ENCODE measurements around the gene PPP2R2D.

DNA sequence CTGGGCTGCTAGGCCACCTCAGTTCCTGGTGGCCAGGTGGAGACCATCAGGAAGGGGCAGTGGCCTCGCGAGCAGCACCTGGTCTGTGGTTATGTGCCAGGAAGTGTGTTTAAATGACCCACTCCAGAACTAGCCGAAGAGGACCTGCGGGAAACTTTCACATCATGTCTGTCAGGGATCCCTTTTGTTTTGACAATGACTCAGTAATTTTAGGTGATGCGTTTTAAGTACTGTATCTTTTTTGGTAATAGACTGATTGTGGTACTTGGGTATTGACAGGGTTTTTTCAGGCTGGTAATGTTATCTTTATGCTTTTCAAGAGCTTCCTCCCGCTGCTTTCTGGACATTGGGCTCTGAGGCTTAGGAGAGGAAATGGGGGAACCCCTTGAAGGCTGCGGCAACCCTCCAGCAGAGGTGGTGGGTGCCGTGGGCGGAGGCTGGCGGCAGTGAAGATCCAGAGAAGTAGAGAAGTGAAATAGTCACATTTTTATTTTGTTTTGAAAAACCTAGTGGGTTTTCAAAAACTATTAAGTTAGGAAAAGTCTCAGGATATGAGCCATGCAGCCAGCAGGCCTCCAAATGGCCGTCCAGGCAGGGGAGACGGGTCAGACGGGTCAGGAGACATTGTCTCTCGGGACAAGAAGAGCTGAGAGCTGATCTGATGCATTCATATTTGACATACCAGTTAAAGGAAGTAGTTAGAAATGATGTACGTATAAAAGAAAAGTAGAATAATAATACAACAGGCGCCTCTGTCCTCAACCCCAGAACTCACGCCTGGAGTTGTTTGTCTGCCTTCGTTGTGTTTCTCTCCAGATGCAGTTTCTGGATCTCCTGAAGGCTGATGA, 27.7 kb downstream of the PPP2R2D start:
- TF ChIP-seq, protein P1, sequence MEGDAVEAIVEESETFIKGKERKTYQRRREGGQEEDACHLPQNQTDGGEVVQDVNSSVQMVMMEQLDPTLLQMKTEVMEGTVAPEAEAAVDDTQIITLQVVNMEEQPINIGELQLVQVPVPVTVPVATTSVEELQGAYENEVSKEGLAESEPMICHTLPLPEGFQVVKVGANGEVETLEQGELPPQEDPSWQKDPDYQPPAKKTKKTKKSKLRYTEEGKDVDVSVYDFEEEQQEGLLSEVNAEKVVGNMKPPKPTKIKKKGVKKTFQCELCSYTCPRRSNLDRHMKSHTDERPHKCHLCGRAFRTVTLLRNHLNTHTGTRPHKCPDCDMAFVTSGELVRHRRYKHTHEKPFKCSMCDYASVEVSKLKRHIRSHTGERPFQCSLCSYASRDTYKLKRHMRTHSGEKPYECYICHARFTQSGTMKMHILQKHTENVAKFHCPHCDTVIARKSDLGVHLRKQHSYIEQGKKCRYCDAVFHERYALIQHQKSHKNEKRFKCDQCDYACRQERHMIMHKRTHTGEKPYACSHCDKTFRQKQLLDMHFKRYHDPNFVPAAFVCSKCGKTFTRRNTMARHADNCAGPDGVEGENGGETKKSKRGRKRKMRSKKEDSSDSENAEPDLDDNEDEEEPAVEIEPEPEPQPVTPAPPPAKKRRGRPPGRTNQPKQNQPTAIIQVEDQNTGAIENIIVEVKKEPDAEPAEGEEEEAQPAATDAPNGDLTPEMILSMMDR (IDR thresholded peaks at IDR 0.05) = no peak
- TF ChIP-seq POLR2A (IDR thresholded peaks at IDR 0.05) = no peak
- no peak for TF ChIP-seq POLR2AphosphoS5 (IDR thresholded peaks at IDR 0.05)
